Endothelial cell (in vitro differentiated cells): ENCODE measurements around the gene ARMH1. TPM values are rescaled to one million over a fixed set of nuclear protein-coding genes. Genes with fewer than 3 reads are reported as not detected.
A peak's percentile ranks its signal among the peaks of the same experiment; 100 is the strongest.

Experiments used
- DNase-seq: peaks from one replicate; pipeline ENCODE4 v3.0.0; 2021; ENCODE audit warnings: low spot score
- H3K27ac Mint-ChIP-seq: one replicate; pipeline ENCODE4 v1.8.0; 2021; ENCODE audit warnings: mixed read lengths, inconsistent platforms; ENCODE audit not compliant: unreplicated experiment
- H3K27me3 Mint-ChIP-seq: one replicate; pipeline ENCODE4 v1.8.0; 2021; ENCODE audit warnings: mild to moderate bottlenecking, moderate library complexity, mixed read lengths, inconsistent platforms; ENCODE audit not compliant: unreplicated experiment
- H3K36me3 Mint-ChIP-seq: one replicate; pipeline ENCODE4 v1.8.0; 2021; ENCODE audit warnings: mild to moderate bottlenecking, low read depth, mixed read lengths, inconsistent platforms; ENCODE audit not compliant: unreplicated experiment
- H3K4me1 Mint-ChIP-seq: one replicate; pipeline ENCODE4 v1.8.0; 2021; ENCODE audit warnings: mild to moderate bottlenecking, mixed read lengths, inconsistent platforms; ENCODE audit not compliant: unreplicated experiment
- H3K4me3 Mint-ChIP-seq: one replicate; pipeline ENCODE4 v1.8.0; 2021; ENCODE audit warnings: mild to moderate bottlenecking, mixed read lengths, inconsistent platforms; ENCODE audit not compliant: unreplicated experiment
- H3K9me3 Mint-ChIP-seq: one replicate; pipeline ENCODE4 v1.8.0; 2021; ENCODE audit warnings: mixed read lengths, inconsistent platforms; ENCODE audit not compliant: unreplicated experiment
- CTCF ChIP-seq: fragments of 200-600 bp; sonication (generic); IDR thresholded peaks from one replicate; pipeline ENCODE4 v1.5.0; 2021; ENCODE audit warnings: antibody characterized with exemption; ENCODE audit not compliant: unreplicated experiment
- total RNA-seq: library from RNA; stranded (reverse); fragmentation: NEBNext Ultra II Directional; extraction: Animal tissue kit (Norgen Biotek cat#: 25700); gene quantifications from one replicate; pipeline ENCODE4 v1.2.1, GENCODE V29; 2021; ENCODE audit not compliant: unreplicated experiment

ARMH1 gene
- total RNA-seq, 1 donor from 2014 or later = 4.1 TPM

GRCh38 chr1:44653107-44653964 is 21.2 kb upstream of the ARMH1 start:
- H3K4me3 Mint-ChIP-seq = peak overlapping the region; percentile 56
- no peak for DNase-seq
- H3K4me1 Mint-ChIP-seq = peaks cover 5% of the 10 kb centered on the region
- H3K9me3 Mint-ChIP-seq = no peaks in the 10 kb centered on the region
- H3K27ac Mint-ChIP-seq = no peak overlapping the region
- peaks cover 4% of the 10 kb centered on the region for H3K27me3 Mint-ChIP-seq
- TF ChIP-seq CTCF = peak; percentile 21
- peaks cover 26% of the 10 kb centered on the region for H3K36me3 Mint-ChIP-seq

- no peak for DNase-seq
- peaks cover 2% of the 10 kb centered on the region for H3K4me1 Mint-ChIP-seq
Measured at GRCh38 chr1:44654621-44655187, 19.8 kb upstream of the ARMH1 start.

GRCh38 chr1:44655609-44656008 is 18.9 kb upstream of the ARMH1 start:
- H3K36me3 Mint-ChIP-seq = peaks cover 16% of the 10 kb centered on the region
- H3K4me3 Mint-ChIP-seq = no peak overlapping the region
- peaks cover 2% of the 10 kb centered on the region for H3K27me3 Mint-ChIP-seq
- no peaks in the 10 kb centered on the region for H3K9me3 Mint-ChIP-seq
- peak; percentile 58 for TF ChIP-seq CTCF
- H3K27ac Mint-ChIP-seq = peak overlapping the region; percentile 37
- H3K4me1 Mint-ChIP-seq = peaks cover 2% of the 10 kb centered on the region
- peak; percentile 49 for DNase-seq

More at GRCh38 chr1:44654621-44655187, 19.8 kb upstream of the ARMH1 start:
- H3K27me3 Mint-ChIP-seq = peaks cover 2% of the 10 kb centered on the region
- TF ChIP-seq CTCF = no peak
- H3K36me3 Mint-ChIP-seq = peaks cover 16% of the 10 kb centered on the region
- H3K27ac Mint-ChIP-seq = no peak overlapping the region
- H3K4me3 Mint-ChIP-seq = no peak overlapping the region
- no peaks in the 10 kb centered on the region for H3K9me3 Mint-ChIP-seq

GRCh38 chr1:44659566-44659965 is 14.9 kb upstream of the ARMH1 start:
- no peak for DNase-seq
- no peaks in the 10 kb centered on the region for H3K9me3 Mint-ChIP-seq
- peaks cover 5% of the 10 kb centered on the region for H3K36me3 Mint-ChIP-seq
- peaks cover 3% of the 10 kb centered on the region for H3K4me1 Mint-ChIP-seq
- H3K4me3 Mint-ChIP-seq = no peak overlapping the region
- no peak overlapping the region for H3K27ac Mint-ChIP-seq
- no peak for TF ChIP-seq CTCF
- no peaks in the 10 kb centered on the region for H3K27me3 Mint-ChIP-seq

- no peak for TF ChIP-seq CTCF
- Mint-ChIP-seq H3K9me3 (no peaks in the 10 kb centered on the region), H3K4me1 (peaks cover 3% of the 10 kb centered on the region), H3K27ac (no peak overlapping the region), H3K27me3 (no peaks in the 10 kb centered on the region), H3K36me3 (peaks cover 5% of the 10 kb centered on the region), H3K4me3 (no peak overlapping the region)
- no peak for DNase-seq
Measured at GRCh38 chr1:44660176-44660575, 14.3 kb upstream of the ARMH1 start.
